Transverse colon (tissue), 4 donors: ENCODE data around the gene CFAP65.

Experiments
- CTCF ChIP-seq, 5 experiments: fragments of 200-600 bp in 3 of 5; fragments of 450-650 bp in 2 of 5; sonication (generic) in 3 of 5; IDR thresholded peaks; 1 replicate in 2 of 5; 2 replicates in 3 of 5; pipeline ENCODE4 v1.5.1; 2016 to 2017; ENCODE audit warnings: antibody characterized with exemption in 5 of 5, inconsistent platforms in 3 of 5, mild to moderate bottlenecking in 2 of 5, moderate library complexity in 1 of 5
- EP300 ChIP-seq: sonication (generic); formaldehyde crosslinking; IDR thresholded peaks from one replicate; pipeline ENCODE4 v1.6.1; 2017; ENCODE audit warnings: antibody characterized with exemption, low read depth
- POLR2A ChIP-seq: fragments of 450-650 bp; IDR thresholded peaks from one replicate; pipeline ENCODE4 v1.6.1; 2016; ENCODE audit warnings: antibody characterized with exemption, mild to moderate bottlenecking, moderate library complexity
- POLR2AphosphoS5 ChIP-seq, 3 donors: sonication (generic); formaldehyde crosslinking; IDR thresholded peaks; one replicate each; pipeline ENCODE4 v1.6.1; 2016; ENCODE audit warnings: antibody characterized with exemption in 3 of 3

DNA sequence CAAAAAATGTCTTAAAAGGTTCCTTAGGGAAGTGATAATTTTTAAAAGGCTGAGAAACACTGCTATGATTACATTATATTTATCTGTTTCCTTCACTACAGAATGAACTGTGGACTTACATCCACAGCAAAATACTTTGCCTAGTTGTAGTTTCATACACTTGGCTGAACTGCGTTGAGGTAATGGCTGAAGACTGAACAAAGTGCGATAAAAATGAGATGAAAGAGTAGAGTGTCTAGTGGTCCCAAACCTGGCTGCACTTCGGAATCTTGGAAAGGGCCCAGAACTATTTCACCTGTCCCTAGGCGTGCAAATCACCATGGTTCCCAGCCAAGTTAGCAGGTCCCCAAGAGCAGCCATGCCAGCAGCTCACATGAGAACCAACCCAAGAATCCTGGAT is 37.6 kb upstream of the CFAP65 start:
- TF ChIP-seq POLR2AphosphoS5 (IDR thresholded peaks at IDR 0.05) = no peak
- no peak for TF ChIP-seq CTCF (IDR thresholded peaks at IDR 0.05)
- no peak for TF ChIP-seq EP300
- TF ChIP-seq POLR2A = no peak
